DND-41 (cell line): Measurements from ENCODE around the gene SLC2A6.

Experiments
- CTCF ChIP-seq: IDR thresholded peaks from 2 replicates; pipeline ENCODE4 v1.5.1; 2012; ENCODE audit warnings: borderline replicate concordance, low read length, moderate library complexity, mild to moderate bottlenecking; ENCODE audit not compliant: poor library complexity, severe bottlenecking; ENCODE audit errors: extremely low read depth
- EZH2 ChIP-seq: IDR thresholded peaks from 3 replicates; pipeline ENCODE4 v1.6.1; 2012; ENCODE audit warnings: borderline replicate concordance, low read depth, mild to moderate bottlenecking, moderate library complexity, low read length, inconsistent platforms; ENCODE audit not compliant: severe bottlenecking

DNA sequence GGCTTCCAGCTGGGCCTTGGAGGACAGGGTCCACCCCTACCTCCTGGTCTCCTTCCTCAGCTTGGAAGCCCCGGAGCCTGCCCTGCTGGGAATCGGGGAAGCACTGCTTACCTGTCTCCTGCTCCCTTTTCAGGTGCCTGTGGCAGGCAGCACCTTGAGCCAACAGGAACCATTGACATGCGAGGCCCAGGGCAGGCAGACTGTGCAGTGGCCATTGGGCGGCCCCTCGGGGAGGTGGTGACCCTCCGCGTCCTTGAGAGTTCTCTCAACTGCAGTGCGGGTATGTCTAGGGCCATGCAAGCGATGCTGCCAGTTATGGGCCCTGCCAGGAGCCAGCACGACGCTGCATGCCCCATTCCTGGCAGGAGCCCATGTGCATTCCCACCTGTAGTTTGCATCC is 23.0 kb downstream of the SLC2A6 start:
- no peak for TF ChIP-seq CTCF
- TF ChIP-seq EZH2, result no peak
